ENCODE measurements around the gene SPDEF. TPM values are rescaled to one million over a fixed set of nuclear protein-coding genes. Genes with fewer than 3 reads are reported as not detected.

The SPDEF gene
- total and polyA plus RNA-seq, 11 donors = 0.12 to 0.46 (median 0.23) TPM; not detected in 2

DNA sequence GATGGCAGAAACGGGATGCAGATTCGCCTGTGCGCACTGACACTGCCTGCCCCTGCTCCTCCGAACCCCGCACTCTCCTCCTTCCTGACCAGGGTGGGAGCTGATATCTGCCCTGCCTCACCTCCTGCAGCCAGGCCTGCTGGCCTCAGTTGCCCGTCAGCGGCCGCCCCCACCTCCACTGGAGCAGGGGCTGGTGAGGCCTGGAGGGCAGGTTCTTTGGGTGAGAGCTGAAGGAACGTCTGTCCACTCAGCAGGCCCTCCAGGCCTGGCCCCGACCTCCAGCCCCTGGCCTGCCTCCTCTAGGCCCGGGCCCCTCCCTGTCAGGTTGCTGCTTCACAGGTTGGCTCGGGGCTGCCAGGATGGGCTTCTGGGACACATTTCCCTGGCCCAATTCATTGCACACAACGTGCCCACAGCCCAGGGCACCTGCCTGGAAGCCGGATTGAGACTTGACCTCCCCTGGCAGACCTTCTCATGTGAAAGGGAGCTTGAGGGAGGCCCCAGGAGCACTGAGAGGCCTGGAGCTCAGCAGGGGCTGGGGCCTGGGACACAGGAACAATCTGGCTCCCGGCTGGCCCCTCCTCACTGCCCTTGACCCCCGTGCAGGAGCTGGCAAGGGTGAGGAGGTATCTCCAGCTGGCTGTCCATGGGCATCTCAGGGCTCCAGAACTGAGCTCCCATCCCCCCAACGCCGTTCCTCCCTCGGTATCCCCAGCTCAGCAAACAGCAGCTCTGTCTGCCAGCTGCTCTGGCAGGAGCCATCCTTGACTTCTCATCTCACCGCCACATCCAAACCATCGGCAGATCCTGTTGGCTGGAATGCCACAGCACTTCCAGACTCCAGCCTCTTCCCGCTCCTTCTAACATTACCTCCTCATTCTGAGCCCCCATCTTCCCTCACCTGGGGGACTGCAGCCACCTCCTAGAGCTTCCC is 39.5 kb downstream of the SPDEF start:
- no peak for ATAC-seq
- H3K9me3 ChIP-seq = no peaks in the 10 kb centered on the region
- DNase-seq = no peak
- no peaks in the 10 kb centered on the region for H3K36me3 ChIP-seq
- H3K4me1 ChIP-seq = peaks cover 0 to 8% (median 0%) of the 10 kb centered on the region in 12 donors
- WGBS, 4 donors = 82 to 87% (median 85%) methylated on average over 18 to 22 of the region's 22 CpGs
- TF ChIP-seq, protein P1, sequence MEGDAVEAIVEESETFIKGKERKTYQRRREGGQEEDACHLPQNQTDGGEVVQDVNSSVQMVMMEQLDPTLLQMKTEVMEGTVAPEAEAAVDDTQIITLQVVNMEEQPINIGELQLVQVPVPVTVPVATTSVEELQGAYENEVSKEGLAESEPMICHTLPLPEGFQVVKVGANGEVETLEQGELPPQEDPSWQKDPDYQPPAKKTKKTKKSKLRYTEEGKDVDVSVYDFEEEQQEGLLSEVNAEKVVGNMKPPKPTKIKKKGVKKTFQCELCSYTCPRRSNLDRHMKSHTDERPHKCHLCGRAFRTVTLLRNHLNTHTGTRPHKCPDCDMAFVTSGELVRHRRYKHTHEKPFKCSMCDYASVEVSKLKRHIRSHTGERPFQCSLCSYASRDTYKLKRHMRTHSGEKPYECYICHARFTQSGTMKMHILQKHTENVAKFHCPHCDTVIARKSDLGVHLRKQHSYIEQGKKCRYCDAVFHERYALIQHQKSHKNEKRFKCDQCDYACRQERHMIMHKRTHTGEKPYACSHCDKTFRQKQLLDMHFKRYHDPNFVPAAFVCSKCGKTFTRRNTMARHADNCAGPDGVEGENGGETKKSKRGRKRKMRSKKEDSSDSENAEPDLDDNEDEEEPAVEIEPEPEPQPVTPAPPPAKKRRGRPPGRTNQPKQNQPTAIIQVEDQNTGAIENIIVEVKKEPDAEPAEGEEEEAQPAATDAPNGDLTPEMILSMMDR (IDR thresholded peaks at IDR 0.05) = no peak
- TF ChIP-seq POLR2A (IDR thresholded peaks at IDR 0.05) = no peak
- H3K4me3 ChIP-seq = no peak overlapping the region
- intact Hi-C loops (cut with DNase I) = no loop called here
- no peak overlapping the region for H3K27ac ChIP-seq
- H3K27me3 ChIP-seq = peaks cover 0 to 15% (median 0%) of the 10 kb centered on the region in 9 donors

DNA sequence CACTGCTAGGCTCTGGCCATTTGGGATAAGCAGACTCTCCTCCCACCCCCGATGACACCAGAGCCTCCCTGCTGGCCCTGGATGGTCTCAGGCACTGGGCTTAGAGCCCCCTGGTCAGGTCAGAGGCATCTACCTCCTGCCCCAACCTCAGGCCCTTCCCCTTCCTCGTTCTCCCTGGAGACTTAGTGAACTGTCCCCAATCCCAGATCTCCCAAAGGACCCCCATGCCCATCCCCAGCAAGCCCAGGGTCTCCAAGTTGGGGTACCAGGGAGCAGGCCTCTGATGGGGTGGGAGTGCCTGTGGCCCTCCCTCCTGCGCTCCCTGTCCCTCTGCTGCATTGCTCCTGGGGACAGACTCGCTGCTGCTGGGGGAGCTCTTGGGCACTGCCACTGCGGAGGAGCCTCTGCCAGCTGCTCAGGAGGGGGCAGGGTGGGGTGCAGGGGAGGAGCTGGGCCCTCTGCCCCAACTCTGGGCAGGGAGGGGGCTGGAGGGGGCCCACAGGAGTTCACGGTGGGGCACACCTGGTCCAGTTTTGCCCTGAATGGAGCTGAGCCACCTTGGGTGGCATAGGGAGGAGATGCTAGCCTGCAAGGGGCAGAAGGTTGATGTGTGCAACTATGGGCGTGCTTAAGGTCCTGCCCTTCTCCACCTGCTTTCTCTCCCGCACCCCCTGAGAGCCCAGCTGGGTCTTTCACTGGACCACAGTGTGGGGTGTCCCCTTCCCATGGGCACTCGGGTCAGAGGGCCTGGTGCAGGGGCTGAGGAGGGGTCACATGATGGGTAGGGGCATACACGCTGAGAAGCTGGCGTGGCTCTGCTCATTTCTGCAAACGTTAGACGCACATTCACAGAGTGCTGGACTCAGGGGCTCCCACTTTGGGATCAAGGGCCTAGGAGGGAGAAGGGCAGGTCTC is 40.4 kb downstream of the SPDEF start:
- no peak for TF ChIP-seq POLR2A (IDR thresholded peaks at IDR 0.05)
- TF ChIP-seq, protein P1 (IDR thresholded peaks at IDR 0.05) = no peak
- Histone ChIP-seq H3K27me3 (peaks cover 0 to 15% (median 0%) of the 10 kb centered on the region in 9 donors), H3K4me3 (no peak overlapping the region), H3K9me3 (no peaks in the 10 kb centered on the region), H3K4me1 (peaks cover 0 to 8% (median 0%) of the 10 kb centered on the region in 12 donors), H3K27ac (no peak overlapping the region), H3K36me3 (no peaks in the 10 kb centered on the region)
- peak in 1 of 5 donors; percentile 13 for DNase-seq
- ATAC-seq = no peak
- WGBS, 4 donors = 79 to 85% (median 80%) methylated on average over 9 to 13 of the region's 13 CpGs
- intact Hi-C loops (cut with DNase I) = no loop called here

DNA sequence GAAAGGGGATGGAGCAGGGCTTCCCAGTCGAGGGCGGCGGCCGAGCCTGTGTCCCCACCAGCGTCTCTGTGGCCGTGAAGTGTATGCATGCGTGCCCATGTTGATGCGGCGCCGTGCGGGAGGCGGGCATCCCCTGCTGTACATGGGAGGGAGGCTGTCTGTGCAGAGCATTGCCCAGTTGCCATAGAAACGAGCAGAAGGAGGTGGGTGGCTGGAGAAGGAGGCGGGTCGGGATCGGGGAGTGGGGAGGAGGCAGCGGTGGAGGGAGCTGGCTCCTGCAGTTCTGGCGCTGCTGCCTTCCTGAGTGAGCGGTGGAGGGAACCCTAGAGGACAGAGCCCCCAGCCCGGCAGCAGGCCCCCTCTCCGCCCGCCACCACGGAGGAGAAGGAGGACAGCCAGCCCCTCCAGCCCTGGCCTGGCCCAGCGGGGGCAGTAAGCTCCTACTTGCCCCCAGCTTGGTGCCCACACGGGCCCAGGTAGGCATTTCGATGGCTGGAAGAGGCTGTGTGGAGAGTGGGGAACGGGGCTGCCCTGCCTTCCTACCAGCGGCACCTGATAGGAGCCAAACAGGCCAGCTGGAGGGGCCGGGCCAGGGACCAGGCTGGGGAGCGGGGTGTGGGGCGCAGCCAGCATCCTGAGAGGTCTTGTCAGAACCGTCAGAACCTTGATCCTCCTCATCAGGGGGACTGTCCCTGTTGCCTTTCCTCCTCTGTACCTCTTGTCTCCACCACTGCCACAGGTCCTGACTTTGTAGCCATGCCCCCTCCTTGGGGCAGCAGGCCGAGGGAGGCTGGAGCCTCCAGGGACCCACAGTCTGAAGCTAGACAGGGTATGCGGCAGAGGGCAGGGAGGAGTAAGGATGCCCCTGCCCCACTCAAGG is 41.3 kb downstream of the SPDEF start:
- Histone ChIP-seq H3K4me3 (no peak overlapping the region), H3K27ac (no peak overlapping the region), H3K27me3 (peaks cover 0 to 15% (median 0%) of the 10 kb centered on the region in 9 donors), H3K9me3 (peaks cover 0 to 4% (median 0%) of the 10 kb centered on the region in 12 donors), H3K4me1 (peaks cover 0 to 8% (median 0%) of the 10 kb centered on the region in 12 donors), H3K36me3 (no peaks in the 10 kb centered on the region)
- peak in 1 of 4 donors; percentile 43 for ATAC-seq
- TF ChIP-seq, protein P1 (IDR thresholded peaks at IDR 0.05) = peak in 2 of 12 donors; percentile 24 to 32
- TF ChIP-seq POLR2A (IDR thresholded peaks at IDR 0.05) = no peak
- intact Hi-C loops (cut with DNase I) = no loop called here
- peak in 1 of 5 donors; percentile 37 for DNase-seq
- WGBS, 4 donors = 36 to 40% (median 37%) methylated on average over 34 of the region's 34 CpGs

Data from heart left ventricle (tissue), 16 donors.